Coronary artery (tissue), 2 donors: Measurements from ENCODE around the gene MUC5AC.

Source experiments
- DNase-seq: peaks from one replicate; pipeline ENCODE4 v3.0.0-alpha.2; 2017; ENCODE audit warnings: low spot score
- H3K27ac ChIP-seq, 2 donors: fragments of 200-600 bp; sonication (generic); one replicate each; pipeline ENCODE4 v1.5.1; 2016 to 2019
- H3K4me3 ChIP-seq: fragments of 200-600 bp; sonication (generic); 2 replicates; pipeline ENCODE4 v1.5.1; 2016; ENCODE audit warnings: mild to moderate bottlenecking, moderate library complexity
- TF ChIP-seq, protein P1 (sequence below): fragments of 200-600 bp; sonication (generic); IDR thresholded peaks from one replicate; pipeline ENCODE4 v1.5.1; 2019; ENCODE audit warnings: antibody characterized with exemption

MUC5AC gene

DNA sequence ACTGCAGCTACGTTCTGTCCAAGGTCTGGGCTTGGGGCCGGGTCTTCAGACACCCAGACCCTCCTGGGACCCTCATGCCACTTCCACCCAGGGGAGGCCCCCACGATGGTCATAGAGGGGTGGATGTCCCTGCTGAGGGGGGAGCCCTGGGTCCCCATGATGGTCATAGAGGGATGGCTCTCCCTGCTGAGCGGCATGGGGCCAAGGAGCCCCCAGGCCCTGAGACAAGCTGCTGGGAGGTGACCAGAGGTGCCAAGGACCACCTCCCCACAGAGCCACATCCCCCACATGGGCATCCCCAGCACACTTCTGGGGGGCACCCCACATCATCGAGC lies 72.3 kb downstream of the MUC5AC start:
- TF ChIP-seq, protein P1, sequence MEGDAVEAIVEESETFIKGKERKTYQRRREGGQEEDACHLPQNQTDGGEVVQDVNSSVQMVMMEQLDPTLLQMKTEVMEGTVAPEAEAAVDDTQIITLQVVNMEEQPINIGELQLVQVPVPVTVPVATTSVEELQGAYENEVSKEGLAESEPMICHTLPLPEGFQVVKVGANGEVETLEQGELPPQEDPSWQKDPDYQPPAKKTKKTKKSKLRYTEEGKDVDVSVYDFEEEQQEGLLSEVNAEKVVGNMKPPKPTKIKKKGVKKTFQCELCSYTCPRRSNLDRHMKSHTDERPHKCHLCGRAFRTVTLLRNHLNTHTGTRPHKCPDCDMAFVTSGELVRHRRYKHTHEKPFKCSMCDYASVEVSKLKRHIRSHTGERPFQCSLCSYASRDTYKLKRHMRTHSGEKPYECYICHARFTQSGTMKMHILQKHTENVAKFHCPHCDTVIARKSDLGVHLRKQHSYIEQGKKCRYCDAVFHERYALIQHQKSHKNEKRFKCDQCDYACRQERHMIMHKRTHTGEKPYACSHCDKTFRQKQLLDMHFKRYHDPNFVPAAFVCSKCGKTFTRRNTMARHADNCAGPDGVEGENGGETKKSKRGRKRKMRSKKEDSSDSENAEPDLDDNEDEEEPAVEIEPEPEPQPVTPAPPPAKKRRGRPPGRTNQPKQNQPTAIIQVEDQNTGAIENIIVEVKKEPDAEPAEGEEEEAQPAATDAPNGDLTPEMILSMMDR = no peak
- Histone ChIP-seq H3K4me3 (no peak overlapping the region), H3K27ac (no peak overlapping the region)
- DNase-seq = no peak

DNA sequence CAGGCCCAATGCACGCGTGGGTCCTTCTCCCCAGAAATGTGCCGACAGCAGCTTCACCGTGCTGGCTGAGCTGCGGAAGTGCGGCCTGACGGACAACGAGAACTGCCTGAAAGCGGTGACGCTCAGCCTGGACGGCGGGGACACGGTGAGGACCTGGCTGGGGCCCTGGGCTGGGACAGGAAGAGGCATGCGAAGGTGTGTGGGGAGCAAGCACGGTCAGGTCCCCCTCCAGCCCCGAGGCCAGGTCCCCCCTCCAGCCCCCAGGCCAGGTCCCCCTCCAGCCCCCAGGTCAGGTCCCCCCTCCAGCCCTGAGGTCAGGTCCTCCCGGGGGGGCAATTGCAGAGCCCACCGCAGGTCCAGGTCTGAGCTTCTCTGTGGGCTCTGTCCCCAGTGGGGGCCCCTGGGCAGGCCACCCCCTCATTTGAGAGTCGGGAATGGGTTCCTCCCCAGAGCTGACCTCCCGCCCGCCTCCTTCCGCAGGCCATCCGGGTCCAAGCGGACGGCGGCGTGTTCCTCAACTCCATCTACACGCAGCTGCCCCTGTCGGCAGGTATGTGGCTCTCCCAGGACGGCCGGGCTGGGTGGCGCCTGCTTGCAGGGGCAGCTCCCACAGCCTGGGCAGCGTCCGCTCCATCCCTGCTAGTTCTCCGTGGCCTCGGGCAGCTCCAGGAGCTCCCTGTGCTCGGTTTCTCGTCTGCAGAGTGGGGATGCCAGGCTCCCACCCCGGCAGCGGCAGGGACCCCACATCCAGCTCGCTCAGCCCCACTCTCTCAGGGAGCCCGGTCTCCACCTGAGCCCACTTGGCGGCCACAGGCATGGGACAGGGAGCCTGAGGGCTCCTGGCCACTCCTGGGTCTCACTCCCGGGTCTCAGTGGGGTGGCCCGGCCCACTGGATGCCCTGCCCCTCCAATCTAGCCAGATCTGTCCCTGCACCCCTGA lies 73.0 kb downstream of the MUC5AC start:
- DNase-seq = no peak
- H3K27ac ChIP-seq = no peak overlapping the region
- TF ChIP-seq, protein P1 = no peak
- H3K4me3 ChIP-seq = no peak overlapping the region

DNA sequence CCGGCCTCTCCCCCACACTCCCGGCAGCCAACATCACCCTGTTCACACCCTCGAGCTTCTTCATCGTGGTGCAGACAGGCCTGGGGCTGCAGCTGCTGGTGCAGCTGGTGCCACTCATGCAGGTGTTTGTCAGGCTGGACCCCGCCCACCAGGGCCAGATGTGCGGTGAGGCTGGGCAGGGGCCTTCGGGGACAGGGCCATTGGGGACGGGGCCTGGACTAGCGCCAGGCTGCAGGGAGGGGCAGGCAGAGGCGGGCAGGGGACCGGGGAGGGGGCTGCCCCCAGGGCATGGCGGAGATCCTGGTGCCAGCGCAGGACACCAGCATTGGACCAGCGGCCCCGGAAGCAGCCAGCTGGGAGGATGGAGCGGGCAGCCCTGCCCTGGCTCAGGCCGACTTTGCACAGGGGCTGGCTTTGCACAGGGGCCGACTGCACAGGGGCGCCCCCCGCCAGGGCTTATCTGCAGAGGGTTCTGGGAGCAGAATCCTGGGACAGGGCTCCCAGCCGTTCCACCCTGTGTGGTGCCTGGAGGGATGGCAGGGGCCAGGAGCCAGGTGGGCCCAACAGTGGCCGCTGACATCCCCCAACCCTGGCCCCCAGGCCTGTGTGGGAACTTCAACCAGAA lies 73.8 kb downstream of the MUC5AC start:
- TF ChIP-seq, protein P1 = no peak
- Histone ChIP-seq H3K4me3 (no peak overlapping the region), H3K27ac (no peak overlapping the region)
- DNase-seq = no peak

DNA sequence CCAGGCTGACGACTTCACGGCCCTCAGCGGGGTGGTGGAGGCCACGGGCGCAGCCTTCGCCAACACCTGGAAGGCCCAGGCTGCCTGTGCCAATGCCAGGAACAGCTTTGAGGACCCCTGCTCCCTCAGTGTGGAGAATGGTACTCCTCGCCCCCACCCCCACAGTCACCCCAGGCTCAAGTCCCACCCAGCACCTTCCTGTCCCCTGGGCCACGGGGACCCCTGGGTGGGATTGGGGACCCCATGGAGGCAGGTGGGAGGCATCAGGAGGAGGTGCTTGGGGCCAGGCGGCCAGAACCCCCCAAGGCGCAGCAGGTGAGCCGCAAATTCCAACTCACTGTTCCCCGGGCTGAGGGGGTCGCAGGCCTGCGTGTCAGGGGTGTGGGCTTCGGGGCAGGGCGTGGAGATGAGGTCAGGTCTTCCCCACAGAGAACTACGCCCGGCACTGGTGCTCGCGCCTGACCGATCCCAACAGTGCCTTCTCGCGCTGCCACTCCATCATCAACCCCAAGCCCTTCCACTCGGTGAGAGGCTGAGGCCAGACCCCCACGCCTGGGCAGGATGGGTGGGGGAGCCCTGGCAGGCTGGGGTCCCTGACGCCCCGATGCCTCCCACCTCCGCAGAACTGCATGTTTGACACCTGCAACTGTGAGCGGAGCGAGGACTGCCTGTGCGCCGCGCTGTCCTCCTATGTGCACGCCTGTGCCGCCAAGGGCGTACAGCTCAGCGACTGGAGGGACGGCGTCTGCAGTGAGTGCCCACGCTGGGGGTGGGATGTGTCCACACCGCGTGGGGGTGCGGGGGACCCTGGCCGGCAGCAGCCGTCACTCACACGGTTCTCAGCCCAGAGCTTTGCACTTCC lies 74.5 kb downstream of the MUC5AC start:
- no peak overlapping the region for H3K4me3 ChIP-seq
- H3K27ac ChIP-seq = no peak overlapping the region
- TF ChIP-seq, protein P1 = no peak
- DNase-seq = no peak

DNA sequence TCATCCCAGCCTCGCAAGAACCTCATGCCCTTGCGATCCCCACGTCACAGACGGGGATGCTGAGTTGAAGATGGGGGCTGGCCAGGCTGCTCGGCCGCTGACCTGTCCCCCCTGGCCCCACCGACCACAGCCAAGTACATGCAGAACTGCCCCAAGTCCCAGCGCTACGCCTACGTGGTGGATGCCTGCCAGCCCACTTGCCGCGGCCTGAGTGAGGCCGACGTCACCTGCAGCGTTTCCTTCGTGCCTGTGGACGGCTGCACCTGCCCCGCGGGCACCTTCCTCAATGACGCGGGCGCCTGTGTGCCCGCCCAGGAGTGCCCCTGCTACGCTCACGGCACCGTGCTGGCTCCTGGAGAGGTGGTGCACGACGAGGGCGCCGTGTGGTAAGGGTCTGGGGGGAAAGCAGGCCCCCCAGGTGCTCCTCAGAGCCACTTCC lies 75.1 kb downstream of the MUC5AC start:
- TF ChIP-seq, protein P1 = no peak
- no peak for DNase-seq
- no peak overlapping the region for H3K4me3 ChIP-seq
- H3K27ac ChIP-seq = no peak overlapping the region

DNA sequence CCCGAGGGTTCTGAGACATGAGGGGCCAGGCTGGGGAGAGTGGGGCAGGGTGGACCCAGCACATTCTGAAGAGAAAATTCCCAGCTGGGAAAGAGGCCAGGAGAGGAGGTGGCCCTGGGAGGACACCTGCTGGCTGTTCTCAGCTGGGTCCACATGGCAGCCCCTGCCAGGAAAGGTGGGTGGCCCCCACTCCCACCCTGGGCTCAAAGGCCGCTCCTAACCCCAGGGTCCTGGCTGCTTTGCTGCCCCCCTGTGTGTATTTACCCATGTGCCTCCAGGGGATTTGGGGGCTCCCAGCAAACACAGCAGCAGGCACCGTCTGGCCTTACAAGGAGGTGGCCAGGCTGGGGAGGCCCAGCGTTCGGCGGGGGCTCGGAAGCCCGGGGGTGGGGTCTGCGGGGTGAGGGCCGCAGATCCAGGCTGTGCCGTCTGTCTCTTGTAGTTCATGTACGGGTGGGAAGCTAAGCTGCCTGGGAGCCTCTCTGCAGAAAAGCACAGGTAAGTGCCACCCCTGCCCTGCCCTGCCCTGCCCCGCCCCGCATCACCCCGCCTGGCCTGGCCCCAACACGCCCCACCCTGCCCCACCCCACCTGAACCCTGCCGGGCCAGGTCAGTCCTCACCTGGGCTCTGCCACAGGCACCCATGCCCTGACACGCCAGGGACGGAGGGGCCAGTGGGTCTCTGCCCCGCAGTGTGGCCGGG lies 75.7 kb downstream of the MUC5AC start:
- no peak overlapping the region for H3K4me3 ChIP-seq
- no peak for DNase-seq
- no peak overlapping the region for H3K27ac ChIP-seq
- TF ChIP-seq, protein P1 = no peak
